HG03460 (cell line): ENCODE measurements around the gene SRC.

Experiments used
- ATAC-seq: cut with Tn5 transposase; IDR thresholded peaks from one replicate; pipeline ENCODE4 v1.9.1; 2021; ENCODE audit not compliant: unreplicated experiment

Gene SRC

DNA sequence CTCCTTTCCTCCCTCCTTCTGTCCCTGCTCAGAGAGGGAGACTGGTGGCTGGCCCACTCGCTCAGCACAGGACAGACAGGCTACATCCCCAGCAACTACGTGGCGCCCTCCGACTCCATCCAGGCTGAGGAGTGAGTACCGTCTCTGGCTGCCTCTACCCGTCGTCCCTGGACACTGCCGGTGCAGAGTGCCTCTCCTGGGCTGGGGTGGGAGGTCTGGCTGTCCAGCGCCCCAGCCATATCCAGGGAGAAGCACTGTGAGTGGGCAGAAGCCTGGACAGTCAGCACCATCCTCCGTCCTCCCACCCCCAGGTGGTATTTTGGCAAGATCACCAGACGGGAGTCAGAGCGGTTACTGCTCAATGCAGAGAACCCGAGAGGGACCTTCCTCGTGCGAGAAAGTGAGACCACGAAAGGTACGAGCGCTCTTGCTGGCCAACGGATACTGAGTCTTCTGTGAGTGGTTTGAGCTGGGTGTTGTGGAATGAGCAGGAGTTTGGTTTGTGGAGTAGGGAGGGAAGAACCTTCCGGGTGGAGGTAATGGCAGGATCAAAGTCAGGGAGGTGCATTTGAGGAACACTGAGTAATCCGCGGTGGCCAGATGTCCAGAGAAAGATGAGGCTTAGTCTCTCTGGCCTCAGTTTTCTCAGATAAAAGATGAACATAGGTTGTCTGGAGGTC is 48.1 kb downstream of the SRC start:
- no peak for ATAC-seq

DNA sequence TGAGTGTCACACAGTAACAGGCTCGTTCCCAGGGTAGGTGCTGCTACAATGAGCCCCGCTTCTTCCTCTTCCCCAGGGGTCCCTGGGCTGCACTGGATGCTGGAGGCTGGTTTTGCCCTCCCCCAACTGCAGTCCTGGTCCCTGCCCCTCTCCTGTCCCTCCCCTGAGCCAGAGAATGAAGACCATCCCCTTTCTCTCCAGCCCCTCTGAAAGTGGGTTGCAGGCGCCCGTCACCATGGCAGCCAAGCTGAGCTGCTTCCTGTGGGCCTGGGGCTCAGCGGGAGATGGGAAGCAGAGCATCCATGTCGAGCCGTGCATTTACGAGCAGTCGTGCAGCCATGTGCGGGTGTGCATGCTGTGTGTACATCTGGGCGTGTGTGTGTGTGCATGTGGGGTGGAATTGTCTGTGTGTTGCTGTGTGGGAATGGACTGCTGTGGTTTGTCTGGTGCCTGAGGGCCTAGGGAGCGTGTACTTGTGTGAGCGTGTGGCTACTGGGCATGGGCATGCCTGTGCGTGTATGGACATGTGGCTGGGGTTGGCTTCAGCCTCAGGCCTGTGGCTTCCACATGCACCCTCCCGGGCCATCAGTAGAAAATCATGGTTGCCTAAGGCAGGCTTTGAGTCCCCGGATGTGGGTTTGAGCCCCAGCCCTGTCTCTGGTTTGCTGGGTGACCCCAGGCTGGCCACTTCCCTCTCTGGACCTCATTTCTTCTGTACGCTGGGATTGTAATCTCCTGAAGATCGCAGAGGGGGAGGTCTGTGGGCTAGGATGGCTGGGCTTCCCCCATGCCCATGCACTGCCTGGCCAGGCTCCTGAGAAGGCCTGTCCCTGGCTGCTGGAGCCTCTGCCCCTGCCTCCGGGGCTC is 48.8 kb downstream of the SRC start:
- no peak for ATAC-seq

DNA sequence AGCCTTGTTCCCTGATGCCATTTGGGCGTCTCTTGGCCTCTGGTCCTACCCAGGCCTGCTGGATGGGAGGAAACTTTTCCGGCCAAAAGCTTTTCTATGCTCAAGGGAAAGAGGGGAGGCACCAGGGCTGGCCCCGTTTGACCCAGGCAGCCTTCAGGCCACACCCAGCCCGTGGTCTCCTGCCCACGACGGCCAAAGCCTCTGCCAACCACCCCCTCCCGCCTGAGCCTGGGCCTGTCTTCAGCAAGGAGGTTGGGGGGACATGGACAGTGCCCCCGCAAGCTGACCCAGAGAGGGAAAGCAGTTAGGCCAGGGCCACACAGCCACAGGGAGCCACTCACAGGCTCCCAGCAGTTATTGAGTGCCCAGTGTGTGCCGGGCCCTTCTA is 49.5 kb downstream of the SRC start:
- no peak for ATAC-seq

DNA sequence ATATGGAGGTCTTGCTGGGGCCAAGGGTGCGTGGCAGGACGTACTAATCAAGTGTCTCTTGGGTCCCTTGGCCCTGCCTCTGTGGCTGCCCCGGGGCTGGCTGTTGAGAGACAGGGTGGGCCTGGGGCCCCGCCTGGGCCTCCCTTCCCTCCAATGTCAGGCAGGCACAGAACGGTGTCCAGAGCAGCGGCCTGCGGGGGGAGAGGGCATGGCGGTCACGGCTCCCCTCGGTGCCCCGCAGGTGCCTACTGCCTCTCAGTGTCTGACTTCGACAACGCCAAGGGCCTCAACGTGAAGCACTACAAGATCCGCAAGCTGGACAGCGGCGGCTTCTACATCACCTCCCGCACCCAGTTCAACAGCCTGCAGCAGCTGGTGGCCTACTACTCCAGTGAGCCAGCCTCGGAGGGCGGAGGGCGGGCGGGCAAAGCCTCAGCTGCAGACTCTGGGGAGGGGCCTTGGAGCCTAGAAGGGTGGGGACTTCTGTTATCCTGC is 50.0 kb downstream of the SRC start:
- no peak for ATAC-seq

DNA sequence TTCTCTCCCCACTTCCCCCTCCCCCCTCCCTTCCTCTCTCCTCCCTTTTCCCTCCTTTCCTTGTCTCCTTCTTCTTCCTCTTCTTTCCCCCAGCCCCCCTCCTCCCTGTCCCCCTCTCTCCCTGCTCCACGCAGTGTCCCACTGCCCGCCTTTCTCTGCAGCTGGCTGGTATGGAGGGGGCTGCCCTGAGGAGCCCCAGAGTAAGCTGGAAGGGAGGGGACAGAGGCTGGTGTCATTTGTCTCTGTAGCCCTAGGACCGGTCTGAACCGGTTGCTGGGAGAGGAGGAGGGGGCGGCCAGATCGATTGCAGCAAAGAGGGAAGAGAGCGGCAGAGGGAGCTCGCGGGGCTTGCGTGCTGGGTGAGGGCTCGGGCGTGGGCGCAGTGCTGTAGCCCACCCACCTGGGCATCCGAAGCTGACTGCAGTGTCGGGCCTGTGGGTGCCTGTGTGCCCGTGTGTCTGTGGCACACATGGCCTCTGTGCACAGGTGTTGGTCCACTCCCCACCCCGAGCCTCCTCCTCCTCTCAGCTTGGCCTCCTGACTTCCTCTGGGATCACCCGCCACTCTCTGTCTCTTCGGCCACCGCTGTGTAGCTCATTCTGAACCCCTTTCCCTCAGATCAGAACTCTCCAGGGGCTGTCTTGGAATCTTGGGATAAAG is 50.6 kb downstream of the SRC start:
- ATAC-seq = no peak

DNA sequence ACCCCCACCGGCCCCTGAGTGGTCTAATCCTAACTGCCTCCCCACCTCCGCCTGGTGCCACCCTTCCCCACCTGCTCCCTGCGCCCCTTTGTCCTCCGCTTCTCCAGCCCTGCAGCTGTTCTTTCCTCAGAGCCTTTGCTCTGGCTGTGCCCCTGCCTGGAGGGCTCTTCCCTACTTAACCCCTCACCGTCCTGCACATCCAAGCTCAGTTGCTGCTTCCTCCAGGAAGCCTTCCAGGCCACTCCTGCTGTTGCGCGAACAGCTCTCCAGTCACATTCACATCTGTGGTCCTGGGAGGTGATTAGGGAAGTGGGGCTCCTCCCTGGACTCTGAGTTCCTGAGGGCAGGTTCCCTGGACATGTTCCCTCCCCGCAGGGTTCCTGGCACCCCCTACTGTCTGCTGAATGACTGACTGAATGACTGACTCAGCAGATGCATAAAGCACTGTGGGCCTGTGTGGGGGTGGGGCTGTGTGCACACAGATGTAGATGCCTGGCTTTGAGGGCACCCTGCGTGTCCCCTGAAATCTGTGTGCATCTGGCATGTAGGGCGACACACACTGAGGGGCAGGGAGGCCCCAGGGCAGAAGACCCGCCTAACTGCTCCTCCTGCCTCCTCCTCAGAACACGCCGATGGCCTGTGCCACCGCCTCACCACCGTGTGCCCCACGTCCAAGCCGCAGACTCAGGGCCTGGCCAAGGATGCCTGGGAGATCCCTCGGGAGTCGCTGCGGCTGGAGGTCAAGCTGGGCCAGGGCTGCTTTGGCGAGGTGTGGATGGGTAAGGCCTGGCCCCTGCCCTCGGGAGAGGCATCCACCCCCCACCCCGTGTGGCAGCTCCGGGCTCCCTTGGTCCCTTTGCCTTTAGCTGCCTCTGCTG is 51.4 kb downstream of the SRC start:
- ATAC-seq = no peak

DNA sequence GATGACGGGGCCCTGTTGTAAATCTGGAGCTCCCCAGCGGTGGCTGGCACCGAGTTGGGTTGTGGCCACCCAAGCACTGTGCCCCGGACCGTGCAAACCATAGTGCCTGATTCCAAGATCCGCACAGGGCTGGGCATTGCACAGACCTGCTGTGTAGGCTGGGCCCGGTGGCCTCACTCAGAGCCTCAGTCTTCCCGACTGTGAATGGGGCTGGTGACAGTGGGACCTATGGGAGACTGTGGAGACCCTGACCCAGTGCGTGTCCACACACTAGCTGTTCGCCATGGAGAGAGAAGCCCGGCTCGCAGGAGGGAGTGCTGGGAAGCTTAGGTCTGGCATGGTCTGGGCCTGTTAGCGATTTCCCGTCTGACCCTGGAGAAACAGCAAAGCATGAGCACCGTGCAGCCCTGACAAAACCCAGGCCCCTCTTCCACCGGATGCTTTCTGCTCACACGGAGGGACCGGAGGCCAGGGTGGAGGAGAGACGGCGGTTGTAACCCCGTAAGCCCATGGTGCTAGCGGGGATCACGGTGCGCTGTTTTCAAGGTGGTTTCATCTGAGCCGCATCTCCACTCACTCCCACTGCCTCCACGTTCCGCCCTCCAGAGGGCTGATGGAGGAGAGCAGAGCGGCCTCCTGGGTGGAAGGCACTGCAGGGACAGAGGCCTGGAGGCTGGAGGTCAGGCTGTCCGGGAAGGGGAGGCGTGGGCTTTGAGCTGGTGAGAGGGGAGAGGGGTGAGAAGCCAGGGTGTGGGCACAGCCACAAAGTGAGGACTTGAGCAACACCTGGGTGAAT is 52.2 kb downstream of the SRC start:
- ATAC-seq = no peak

DNA sequence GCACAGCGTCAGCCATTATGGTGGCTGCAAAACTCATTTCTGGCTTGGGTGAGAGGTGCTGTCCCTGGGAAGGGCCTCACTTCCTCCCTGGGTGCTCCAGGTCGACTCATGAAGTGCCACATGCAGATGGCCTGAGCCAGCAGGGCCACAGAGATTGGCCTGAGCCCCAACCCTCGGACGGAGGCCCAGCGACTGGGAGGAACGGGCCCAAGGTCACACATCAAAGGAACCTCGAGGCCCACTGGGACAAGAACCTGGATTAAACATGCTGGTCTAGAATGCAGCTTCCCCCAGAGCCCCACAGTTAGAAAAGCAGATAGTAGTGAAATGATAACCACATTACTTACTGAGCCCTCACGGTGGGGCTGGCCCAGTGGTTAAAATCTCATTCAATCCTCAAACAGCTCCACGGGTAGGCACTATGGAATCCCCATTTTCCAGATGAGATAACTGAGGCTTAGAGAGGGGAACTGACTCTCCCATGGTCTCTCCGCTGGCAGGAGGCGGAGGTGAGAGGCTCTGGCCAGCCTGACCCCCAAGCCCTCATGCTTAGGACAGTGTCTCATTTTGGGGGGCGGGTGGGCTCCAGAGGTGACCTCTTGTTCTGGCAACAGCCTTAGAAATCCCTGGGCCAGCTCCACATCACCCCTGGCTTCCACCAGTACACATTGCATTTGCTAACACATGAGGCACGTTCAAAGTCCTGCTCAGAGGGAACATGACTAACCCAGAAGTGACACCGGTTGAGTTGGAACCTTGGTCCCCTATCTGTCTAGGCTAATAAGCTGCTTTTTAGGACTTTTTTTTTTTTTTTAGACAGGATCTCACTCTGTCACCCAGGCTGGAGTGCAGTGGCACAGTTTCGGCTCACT is 53.0 kb downstream of the SRC start:
- ATAC-seq = no peak

DNA sequence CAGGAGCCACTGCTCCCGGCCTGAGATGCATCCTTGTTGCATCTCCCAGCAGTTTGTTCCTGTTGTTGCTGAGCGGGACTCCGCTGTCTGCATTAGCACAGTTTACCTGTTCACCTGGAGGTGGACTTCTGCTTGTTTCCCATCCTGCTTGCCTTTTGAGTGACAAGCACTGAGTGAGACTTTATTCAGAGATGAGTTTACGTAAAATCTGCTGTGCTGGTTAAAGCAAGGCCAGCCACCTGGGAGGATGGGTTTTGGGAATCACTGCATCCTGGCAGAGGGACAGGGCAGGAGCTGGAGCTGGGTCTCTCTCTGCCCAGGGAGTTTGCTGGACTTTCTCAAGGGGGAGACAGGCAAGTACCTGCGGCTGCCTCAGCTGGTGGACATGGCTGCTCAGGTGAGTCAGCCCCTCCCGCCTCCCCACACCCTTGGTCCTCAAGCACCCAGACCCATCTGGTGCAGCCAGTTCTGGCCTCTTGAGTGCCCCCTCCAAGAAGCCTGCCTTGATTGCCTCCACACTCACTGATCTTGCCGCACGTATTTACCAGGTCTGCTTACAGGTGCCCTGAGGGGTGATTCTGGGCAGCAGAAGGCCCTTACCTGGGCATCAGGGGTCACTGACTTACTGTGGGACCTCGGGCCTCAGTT is 55.5 kb downstream of the SRC start:
- ATAC-seq = no peak

DNA sequence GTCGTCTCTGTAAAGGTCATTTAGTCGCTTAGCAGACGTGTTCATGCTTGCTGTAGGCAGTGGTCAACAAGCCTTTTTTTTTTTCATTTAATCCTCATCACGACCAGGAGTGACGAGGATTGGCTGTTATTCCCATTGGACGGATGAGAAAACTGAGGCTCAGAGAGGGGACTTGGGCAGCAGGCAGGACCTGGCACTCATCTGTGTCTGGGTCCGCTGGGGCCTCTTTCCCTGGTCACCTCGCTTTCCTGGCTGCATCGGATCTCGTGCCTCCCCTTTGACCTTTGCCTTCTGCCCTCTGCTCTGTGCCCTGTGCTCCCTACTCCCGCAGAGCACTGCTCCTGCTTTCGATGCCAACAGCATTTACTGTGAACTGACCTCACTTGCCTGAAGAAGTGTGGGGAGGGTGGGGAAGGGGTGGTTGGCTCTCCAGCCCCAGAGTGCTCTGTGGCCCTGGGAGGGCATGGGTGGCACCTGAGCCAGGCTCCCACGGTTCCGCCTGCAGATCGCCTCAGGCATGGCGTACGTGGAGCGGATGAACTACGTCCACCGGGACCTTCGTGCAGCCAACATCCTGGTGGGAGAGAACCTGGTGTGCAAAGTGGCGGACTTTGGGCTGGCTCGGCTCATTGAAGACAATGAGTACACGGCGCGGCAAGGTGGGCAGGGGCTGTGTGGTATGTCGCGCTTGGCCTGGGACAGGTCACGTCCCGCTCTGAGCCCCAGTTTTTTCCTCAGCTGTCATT is 56.2 kb downstream of the SRC start:
- no peak for ATAC-seq

DNA sequence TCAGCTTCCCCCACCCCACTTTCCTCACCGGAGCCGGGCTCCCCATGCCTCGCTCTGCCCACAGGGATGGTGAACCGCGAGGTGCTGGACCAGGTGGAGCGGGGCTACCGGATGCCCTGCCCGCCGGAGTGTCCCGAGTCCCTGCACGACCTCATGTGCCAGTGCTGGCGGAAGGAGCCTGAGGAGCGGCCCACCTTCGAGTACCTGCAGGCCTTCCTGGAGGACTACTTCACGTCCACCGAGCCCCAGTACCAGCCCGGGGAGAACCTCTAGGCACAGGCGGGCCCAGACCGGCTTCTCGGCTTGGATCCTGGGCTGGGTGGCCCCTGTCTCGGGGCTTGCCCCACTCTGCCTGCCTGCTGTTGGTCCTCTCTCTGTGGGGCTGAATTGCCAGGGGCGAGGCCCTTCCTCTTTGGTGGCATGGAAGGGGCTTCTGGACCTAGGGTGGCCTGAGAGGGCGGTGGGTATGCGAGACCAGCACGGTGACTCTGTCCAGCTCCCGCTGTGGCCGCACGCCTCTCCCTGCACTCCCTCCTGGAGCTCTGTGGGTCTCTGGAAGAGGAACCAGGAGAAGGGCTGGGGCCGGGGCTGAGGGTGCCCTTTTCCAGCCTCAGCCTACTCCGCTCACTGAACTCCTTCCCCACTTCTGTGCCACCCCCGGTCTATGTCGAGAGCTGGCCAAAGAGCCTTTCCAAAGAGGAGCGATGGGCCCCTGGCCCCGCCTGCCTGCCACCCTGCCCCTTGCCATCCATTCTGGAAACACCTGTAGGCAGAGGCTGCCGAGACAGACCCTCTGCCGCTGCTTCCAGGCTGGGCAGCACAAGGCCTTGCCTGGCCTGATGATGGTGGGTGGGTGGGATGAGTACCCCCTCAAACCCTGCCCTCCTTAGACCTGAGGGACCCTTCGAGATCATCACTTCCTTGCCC is 57.4 kb downstream of the SRC start:
- ATAC-seq = no peak

DNA sequence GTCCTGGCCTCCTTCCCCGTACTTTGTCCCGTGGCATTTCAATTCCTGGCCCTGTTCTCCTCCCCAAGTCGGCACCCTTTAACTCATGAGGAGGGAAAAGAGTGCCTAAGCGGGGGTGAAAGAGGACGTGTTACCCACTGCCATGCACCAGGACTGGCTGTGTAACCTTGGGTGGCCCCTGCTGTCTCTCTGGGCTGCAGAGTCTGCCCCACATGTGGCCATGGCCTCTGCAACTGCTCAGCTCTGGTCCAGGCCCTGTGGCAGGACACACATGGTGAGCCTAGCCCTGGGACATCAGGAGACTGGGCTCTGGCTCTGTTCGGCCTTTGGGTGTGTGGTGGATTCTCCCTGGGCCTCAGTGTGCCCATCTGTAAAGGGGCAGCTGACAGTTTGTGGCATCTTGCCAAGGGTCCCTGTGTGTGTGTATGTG is 58.5 kb downstream of the SRC start:
- ATAC-seq = no peak

DNA sequence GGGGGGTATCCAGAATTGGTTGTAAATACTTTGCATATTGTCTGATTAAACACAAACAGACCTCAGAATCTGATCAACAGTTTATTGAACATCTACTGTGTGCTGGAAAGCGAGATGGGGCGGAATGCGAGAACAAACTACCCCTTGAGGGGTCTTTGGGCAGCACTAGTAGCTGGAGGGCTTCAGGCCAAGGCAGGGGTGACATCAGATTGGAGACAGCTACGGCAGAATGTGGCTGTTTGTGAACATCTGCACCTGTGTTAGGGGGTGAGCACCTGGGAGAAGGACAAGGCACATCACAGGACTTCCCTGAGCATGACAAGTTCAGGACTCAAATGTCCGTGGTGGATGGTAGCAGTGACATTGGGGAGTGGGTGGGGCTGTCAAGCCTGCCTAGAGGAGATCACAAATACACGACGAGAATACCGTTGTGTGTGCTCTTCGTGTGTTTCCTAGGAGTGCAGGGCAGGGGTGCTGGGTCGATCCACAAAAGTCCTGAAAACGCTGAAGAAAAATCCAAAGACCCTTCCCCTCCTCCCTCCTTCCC is 59.5 kb downstream of the SRC start:
- ATAC-seq = no peak

DNA sequence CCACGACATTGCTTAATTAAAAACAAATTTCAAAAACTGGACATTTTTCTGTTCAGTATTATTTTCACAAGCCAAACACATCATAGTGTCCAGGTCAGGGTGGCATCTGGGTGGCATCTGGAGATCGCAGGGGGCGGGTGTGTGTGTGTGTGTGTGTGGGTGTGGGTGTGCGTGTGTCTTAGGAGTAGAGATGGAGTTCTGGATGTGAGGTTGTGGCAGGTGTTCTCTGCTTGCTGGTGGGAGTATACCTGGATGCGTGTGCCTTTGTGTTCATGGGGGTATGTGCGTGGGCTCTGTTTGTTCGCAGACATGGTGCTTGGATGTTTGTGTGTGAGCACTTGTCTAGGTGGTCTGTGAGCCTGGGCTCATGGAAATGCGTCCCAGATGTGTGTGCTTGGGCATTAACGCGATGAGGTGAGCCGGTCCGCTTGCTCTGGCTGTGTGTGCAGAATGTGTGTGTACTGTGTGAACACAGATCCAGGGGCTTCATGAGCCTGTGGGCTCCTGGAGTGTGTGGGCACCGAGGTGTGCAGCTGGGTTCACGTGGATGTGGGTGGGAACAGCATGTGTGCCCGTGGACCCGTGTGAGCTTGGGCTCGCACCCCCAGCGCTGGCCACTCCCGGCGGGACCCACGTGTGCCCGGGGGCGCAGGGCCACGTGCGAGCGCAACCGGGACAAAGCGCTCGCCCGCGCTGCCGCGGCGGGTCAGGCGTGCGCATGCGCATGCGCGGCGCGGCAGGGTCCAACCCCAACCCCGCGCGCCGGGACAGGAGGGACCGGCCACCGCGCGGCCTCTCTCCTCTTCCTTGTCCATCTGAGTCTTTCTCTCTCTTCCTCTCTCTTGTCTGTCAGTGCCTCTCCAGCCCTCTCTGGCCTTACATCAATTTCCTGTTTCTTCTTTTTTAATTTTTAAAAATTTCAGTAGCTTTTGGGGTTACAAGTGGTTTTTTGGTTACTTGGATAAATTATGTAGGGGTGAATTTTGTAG is 60.4 kb downstream of the SRC start:
- no peak for ATAC-seq

DNA sequence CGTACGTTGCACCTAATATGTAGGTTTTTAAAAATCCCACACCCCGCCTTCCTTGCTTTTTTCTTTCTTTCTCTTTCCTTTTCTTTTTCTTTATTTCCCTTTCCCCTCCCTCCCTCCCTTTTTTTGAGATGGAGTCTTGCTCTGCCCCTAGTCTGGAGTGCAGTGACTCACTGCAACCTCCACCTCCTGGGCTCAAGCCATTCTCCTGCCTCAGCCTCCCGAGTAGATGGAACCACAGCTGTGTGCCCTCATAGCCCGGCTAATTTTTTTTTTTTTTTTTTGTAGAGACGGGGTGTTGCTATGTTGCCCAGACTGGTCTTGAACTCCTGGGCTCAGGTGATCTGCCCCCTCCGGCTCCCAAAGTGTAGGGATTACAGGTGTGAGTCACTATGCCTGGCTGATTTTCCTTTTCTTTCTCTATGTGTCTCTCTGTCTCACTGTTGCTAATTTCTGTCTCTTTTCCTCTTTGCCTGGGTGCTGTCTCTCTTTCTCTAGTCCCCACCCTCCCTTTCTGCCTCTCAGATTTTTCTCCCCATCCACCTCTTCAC is 61.2 kb downstream of the SRC start:
- ATAC-seq = no peak
